Activated CD4-positive, alpha-beta T cell treated with anti-CD3 and anti-CD28 coated beads for 1 hour (primary cell): ENCODE measurements around the gene TSPAN18.

Source experiments
- DNase-seq: peaks from one replicate; pipeline ENCODE4 v3.0.0-alpha.2; 2020

TSPAN18 gene

GRCh38 chr11:44826922-44827643, 100.3 kb downstream of the TSPAN18 start:
- DNase-seq, result no peak

GRCh38 chr11:44828296-44828695, 101.5 kb downstream of the TSPAN18 start:
- DNase-seq, result no peak

- no peak for DNase-seq
These were observed 103.1 kb downstream of the TSPAN18 start for GRCh38 chr11:44829838-44830237.

- no peak for DNase-seq
These were observed 105.0 kb downstream of the TSPAN18 start for GRCh38 chr11:44831605-44832394.

GRCh38 chr11:44832452-44832851, 105.7 kb downstream of the TSPAN18 start:
- no peak for DNase-seq

GRCh38 chr11:44833221-44833876, 106.6 kb downstream of the TSPAN18 start:
- no peak for DNase-seq

- DNase-seq, result no peak
These were observed 107.2 kb downstream of the TSPAN18 start for GRCh38 chr11:44833877-44834452.

GRCh38 chr11:44834846-44835245, 108.1 kb downstream of the TSPAN18 start:
- no peak for DNase-seq

- DNase-seq, result no peak
These were observed 108.5 kb downstream of the TSPAN18 start for GRCh38 chr11:44835296-44835695.

GRCh38 chr11:44835938-44836337, 109.2 kb downstream of the TSPAN18 start:
- DNase-seq, result no peak

- no peak for DNase-seq
These were observed 110.9 kb downstream of the TSPAN18 start for GRCh38 chr11:44837661-44838060.

- DNase-seq, result no peak
These were observed 112.8 kb downstream of the TSPAN18 start for GRCh38 chr11:44839458-44840084.

GRCh38 chr11:44840085-44840478, 113.3 kb downstream of the TSPAN18 start:
- DNase-seq, result no peak

- no peak for DNase-seq
These were observed 113.9 kb downstream of the TSPAN18 start for GRCh38 chr11:44840521-44841251.

- no peak for DNase-seq
These were observed 115.5 kb downstream of the TSPAN18 start for GRCh38 chr11:44842220-44842619.

GRCh38 chr11:44846852-44847251, 120.1 kb downstream of the TSPAN18 start:
- DNase-seq, result no peak

GRCh38 chr11:44847316-44847715, 120.6 kb downstream of the TSPAN18 start:
- no peak for DNase-seq

- no peak for DNase-seq
These were observed 121.6 kb downstream of the TSPAN18 start for GRCh38 chr11:44848203-44848962.

- DNase-seq, result no peak
These were observed 122.2 kb downstream of the TSPAN18 start for GRCh38 chr11:44848963-44849350.

- DNase-seq, result no peak
These were observed 122.7 kb downstream of the TSPAN18 start for GRCh38 chr11:44849424-44849823.

GRCh38 chr11:44849922-44850321, 123.2 kb downstream of the TSPAN18 start:
- no peak for DNase-seq
